GM18507 (cell line): ENCODE measurements around the gene CDH4.

Experiments used
- DNase-seq: peaks from one replicate; pipeline ENCODE4 v3.0.0; 2011; ENCODE audit warnings: low read depth; ENCODE audit not compliant: insufficient read length; ENCODE audit errors: extremely low spot score
- FAIRE-seq: peaks from 2 replicates; lab custom pipeline; 2011; peaks lifted over from hg19 to GRCh38; lab: Jason Lieb, UNC

Gene CDH4

GRCh38 chr20:61657721-61658377 is 405.8 kb downstream of the CDH4 start:
- DNase-seq (no peak), FAIRE-seq (no peak)

- no peak for FAIRE-seq
- DNase-seq, result no peak
Measured at GRCh38 chr20:61658563-61658962, 406.5 kb downstream of the CDH4 start.

GRCh38 chr20:61659246-61659993 is 407.4 kb downstream of the CDH4 start:
- no peak for FAIRE-seq
- no peak for DNase-seq

- DNase-seq, result no peak
- no peak for FAIRE-seq
Measured at GRCh38 chr20:61659994-61660346, 407.9 kb downstream of the CDH4 start.

- FAIRE-seq, result no peak
- no peak for DNase-seq
Measured at GRCh38 chr20:61660559-61660958, 408.5 kb downstream of the CDH4 start.

GRCh38 chr20:61661025-61661424 is 409.0 kb downstream of the CDH4 start:
- FAIRE-seq (no peak), DNase-seq (no peak)

- DNase-seq (no peak), FAIRE-seq (no peak)
Measured at GRCh38 chr20:61661583-61661982, 409.5 kb downstream of the CDH4 start.

GRCh38 chr20:61662226-61662967 is 410.3 kb downstream of the CDH4 start:
- no peak for FAIRE-seq
- DNase-seq, result no peak

GRCh38 chr20:61662968-61663331 is 410.9 kb downstream of the CDH4 start:
- DNase-seq, result no peak
- FAIRE-seq, result no peak

GRCh38 chr20:61663521-61664425 is 411.7 kb downstream of the CDH4 start:
- FAIRE-seq, result no peak
- DNase-seq, result no peak

- FAIRE-seq, result no peak
Measured at GRCh38 chr20:61664556-61665320, 412.7 kb downstream of the CDH4 start.

GRCh38 chr20:61665528-61666470 is 413.7 kb downstream of the CDH4 start:
- no peak for FAIRE-seq
- no peak for DNase-seq

More at GRCh38 chr20:61664556-61665320, 412.7 kb downstream of the CDH4 start:
- no peak for DNase-seq

GRCh38 chr20:61666471-61666832 is 414.4 kb downstream of the CDH4 start:
- FAIRE-seq (no peak), DNase-seq (no peak)

- DNase-seq, result no peak
- no peak for FAIRE-seq
Measured at GRCh38 chr20:61667056-61667792, 415.2 kb downstream of the CDH4 start.

GRCh38 chr20:61668065-61668650 is 416.1 kb downstream of the CDH4 start:
- FAIRE-seq (no peak), DNase-seq (no peak)

GRCh38 chr20:61668771-61669503 is 416.9 kb downstream of the CDH4 start:
- DNase-seq, result no peak
- no peak for FAIRE-seq
